ENCODE measurements around the gene B3GALT5.

- TF ChIP-seq USF2 (IDR thresholded peaks at IDR 0.05; ENCODE audit: low read depth, low read length) (no peak), CTCF (conservative IDR thresholded peaks at IDR 0.05; ENCODE audit: low read depth, low read length) (no peak), MXI1 (IDR thresholded peaks at IDR 0.05; ENCODE audit: borderline replicate concordance, low read depth, low read length) (no peak), POLR2A (IDR thresholded peaks at IDR 0.05; ENCODE audit: low read depth, low read length) (no peak), CEBPB (IDR thresholded peaks at IDR 0.05; ENCODE audit: low read depth, low read length) (no peak), ELK1 (IDR thresholded peaks at IDR 0.05; ENCODE audit: borderline replicate concordance, low read depth, low read length) (no peak), RFX5 (IDR thresholded peaks at IDR 0.05; ENCODE audit: low read depth, low read length) (no peak)
These were observed 44.5 kb downstream of the B3GALT5 start for GRCh38 chr21:39657091-39657689.
